DOHH2 (cell line): ENCODE measurements around the gene AKNA.

Experiments
- H3F3A ChIP-seq: fragments of 200-600 bp; sonication (generic), shearing (Covaris generic); 2 replicates; pipeline ENCODE4 v1.6.0; 2016; ENCODE audit warnings: antibody characterized with exemption, mild to moderate bottlenecking; ENCODE audit not compliant: control insufficient read depth, insufficient read depth
- H3K27ac ChIP-seq: fragments of 200-600 bp; sonication (generic); 2 replicates; pipeline ENCODE4 v1.5.1; 2014; ENCODE audit warnings: low read depth, mild to moderate bottlenecking, low read length, moderate library complexity
- H3K27me3 ChIP-seq: fragments of 200-600 bp; sonication (generic); 2 replicates; pipeline ENCODE4 v1.6.1; 2014; ENCODE audit warnings: mild to moderate bottlenecking, low read length, mixed read lengths; ENCODE audit not compliant: control insufficient read depth
- H3K36me3 ChIP-seq: fragments of 200-600 bp; sonication (generic); 2 replicates; pipeline ENCODE4 v1.6.1; 2014; ENCODE audit warnings: mild to moderate bottlenecking, low read length, moderate library complexity, mixed read lengths; ENCODE audit not compliant: control insufficient read depth
- H3K4me1 ChIP-seq: fragments of 200-600 bp; sonication (generic); 2 replicates; pipeline ENCODE4 v1.6.1; 2014; ENCODE audit warnings: mild to moderate bottlenecking, low read length, mixed read lengths; ENCODE audit not compliant: control insufficient read depth
- H3K4me2 ChIP-seq: fragments of 200-600 bp; sonication (generic); 2 replicates; pipeline ENCODE4 v1.6.0; 2014; ENCODE audit warnings: mild to moderate bottlenecking, low read length, moderate library complexity
- H3K4me3 ChIP-seq: fragments of 200-600 bp; sonication (generic); 2 replicates; pipeline ENCODE4 v1.5.1; 2014; ENCODE audit warnings: mild to moderate bottlenecking, low read length, mixed read lengths
- H3K79me2 ChIP-seq: fragments of 200-600 bp; sonication (generic); 2 replicates; pipeline ENCODE4 v1.6.1; 2014; ENCODE audit warnings: mild to moderate bottlenecking, low read length, mixed read lengths; ENCODE audit not compliant: control insufficient read depth
- H3K9me2 ChIP-seq: fragments of 200-600 bp; sonication (generic); replicated peaks from 2 replicates; pipeline ENCODE4 v1.6.1; 2014; ENCODE audit warnings: mild to moderate bottlenecking, low read length, mixed read lengths; ENCODE audit not compliant: control insufficient read depth
- H3K9me3 ChIP-seq: fragments of 200-600 bp; sonication (generic); 2 replicates; pipeline ENCODE4 v1.6.1; 2014; ENCODE audit warnings: antibody characterized with exemption, low read length, mixed read lengths; ENCODE audit not compliant: control insufficient read depth, insufficient read depth
- H4K20me1 ChIP-seq: fragments of 200-600 bp; sonication (generic); 2 replicates; pipeline ENCODE4 v1.6.0; 2014; ENCODE audit warnings: low read depth, mild to moderate bottlenecking, antibody characterized with exemption, low read length, moderate library complexity; ENCODE audit not compliant: control insufficient read depth, insufficient read depth
- CTCF ChIP-seq: fragments of 200-600 bp; sonication (generic); IDR thresholded peaks from one replicate; pipeline ENCODE4 v1.5.1; 2014; ENCODE audit warnings: antibody characterized with exemption, mild to moderate bottlenecking, low read depth, low read length; ENCODE audit not compliant: poor library complexity, severe bottlenecking
- EZH2phosphoT487 ChIP-seq: fragments of 200-600 bp; sonication (generic); IDR thresholded peaks from 2 replicates; pipeline ENCODE4 v1.6.1; 2017; ENCODE audit warnings: borderline replicate concordance, mild to moderate bottlenecking, antibody characterized with exemption, low read length, moderate library complexity, mixed read lengths

Gene AKNA

GRCh38 chr9:114347675-114348074 is 40.1 kb downstream of the AKNA start:
- no peaks in the 10 kb centered on the region for H3K9me3 ChIP-seq
- H3K27me3 ChIP-seq: no peaks in the 10 kb centered on the region
- H3K36me3 ChIP-seq: peaks cover 94% of the 10 kb centered on the region
- peaks cover 10% of the 10 kb centered on the region for H3K4me1 ChIP-seq
- H3K4me2 ChIP-seq: no peak overlapping the region
- H3K9me2 ChIP-seq: no peaks in the 10 kb centered on the region
- no peak for TF ChIP-seq CTCF
- no peak overlapping the region for H3K27ac ChIP-seq
- H3F3A ChIP-seq: peaks cover 9% of the 10 kb centered on the region; the same call in 1 of the 2 replicates
- H4K20me1 ChIP-seq: no peaks in the 10 kb centered on the region
- H3K79me2 ChIP-seq: peaks cover 9% of the 10 kb centered on the region
- H3K4me3 ChIP-seq: no peak overlapping the region

GRCh38 chr9:114346146-114346545 is 41.6 kb downstream of the AKNA start:
- Histone ChIP-seq H3K4me2 (no peak overlapping the region), H3K4me3 (no peak overlapping the region), H3K36me3 (peaks cover 95% of the 10 kb centered on the region), H3K9me3 (no peaks in the 10 kb centered on the region), H4K20me1 (no peaks in the 10 kb centered on the region), H3K4me1 (peaks cover 10% of the 10 kb centered on the region), H3F3A (peaks cover 11% of the 10 kb centered on the region), H3K9me2 (no peaks in the 10 kb centered on the region), H3K27me3 (no peaks in the 10 kb centered on the region), H3K79me2 (peaks cover 8% of the 10 kb centered on the region), H3K27ac (no peak overlapping the region)
- TF ChIP-seq CTCF (no peak), EZH2phosphoT487 (no peak)

- Histone ChIP-seq H3K27me3 (no peaks in the 10 kb centered on the region), H3K36me3 (peaks cover 95% of the 10 kb centered on the region), H3K4me1 (peaks cover 10% of the 10 kb centered on the region), H4K20me1 (no peaks in the 10 kb centered on the region), H3K9me3 (no peaks in the 10 kb centered on the region), H3K79me2 (peaks cover 6% of the 10 kb centered on the region), H3F3A (peaks cover 16% of the 10 kb centered on the region), H3K4me3 (no peak overlapping the region), H3K9me2 (no peaks in the 10 kb centered on the region), H3K27ac (no peak overlapping the region), H3K4me2 (no peak overlapping the region)
- TF ChIP-seq EZH2phosphoT487 (no peak), CTCF (no peak)
Observed at GRCh38 chr9:114345493-114346065, 42.2 kb downstream of the AKNA start.

- H3K9me2 ChIP-seq: no peaks in the 10 kb centered on the region
- no peak overlapping the region for H3K27ac ChIP-seq
- no peaks in the 10 kb centered on the region for H4K20me1 ChIP-seq
Observed at GRCh38 chr9:114344692-114345091, 43.1 kb downstream of the AKNA start.

More at GRCh38 chr9:114344692-114345091, 43.1 kb downstream of the AKNA start:
- Histone ChIP-seq H3K4me3 (no peak overlapping the region), H3K36me3 (peaks cover 95% of the 10 kb centered on the region), H3K27me3 (no peaks in the 10 kb centered on the region), H3K4me2 (no peak overlapping the region), H3K9me3 (no peaks in the 10 kb centered on the region), H3K4me1 (peaks cover 5% of the 10 kb centered on the region), H3F3A (peaks cover 15% of the 10 kb centered on the region), H3K79me2 (peaks cover 1% of the 10 kb centered on the region; the same call in 1 of the 2 replicates)
- no peak for TF ChIP-seq CTCF
- TF ChIP-seq EZH2phosphoT487: no peak
